ENCODE results near the gene PRR12. TPM values are rescaled to one million over a fixed set of nuclear protein-coding genes. Genes with fewer than 3 reads are reported as not detected.

Gene PRR12, protein sequence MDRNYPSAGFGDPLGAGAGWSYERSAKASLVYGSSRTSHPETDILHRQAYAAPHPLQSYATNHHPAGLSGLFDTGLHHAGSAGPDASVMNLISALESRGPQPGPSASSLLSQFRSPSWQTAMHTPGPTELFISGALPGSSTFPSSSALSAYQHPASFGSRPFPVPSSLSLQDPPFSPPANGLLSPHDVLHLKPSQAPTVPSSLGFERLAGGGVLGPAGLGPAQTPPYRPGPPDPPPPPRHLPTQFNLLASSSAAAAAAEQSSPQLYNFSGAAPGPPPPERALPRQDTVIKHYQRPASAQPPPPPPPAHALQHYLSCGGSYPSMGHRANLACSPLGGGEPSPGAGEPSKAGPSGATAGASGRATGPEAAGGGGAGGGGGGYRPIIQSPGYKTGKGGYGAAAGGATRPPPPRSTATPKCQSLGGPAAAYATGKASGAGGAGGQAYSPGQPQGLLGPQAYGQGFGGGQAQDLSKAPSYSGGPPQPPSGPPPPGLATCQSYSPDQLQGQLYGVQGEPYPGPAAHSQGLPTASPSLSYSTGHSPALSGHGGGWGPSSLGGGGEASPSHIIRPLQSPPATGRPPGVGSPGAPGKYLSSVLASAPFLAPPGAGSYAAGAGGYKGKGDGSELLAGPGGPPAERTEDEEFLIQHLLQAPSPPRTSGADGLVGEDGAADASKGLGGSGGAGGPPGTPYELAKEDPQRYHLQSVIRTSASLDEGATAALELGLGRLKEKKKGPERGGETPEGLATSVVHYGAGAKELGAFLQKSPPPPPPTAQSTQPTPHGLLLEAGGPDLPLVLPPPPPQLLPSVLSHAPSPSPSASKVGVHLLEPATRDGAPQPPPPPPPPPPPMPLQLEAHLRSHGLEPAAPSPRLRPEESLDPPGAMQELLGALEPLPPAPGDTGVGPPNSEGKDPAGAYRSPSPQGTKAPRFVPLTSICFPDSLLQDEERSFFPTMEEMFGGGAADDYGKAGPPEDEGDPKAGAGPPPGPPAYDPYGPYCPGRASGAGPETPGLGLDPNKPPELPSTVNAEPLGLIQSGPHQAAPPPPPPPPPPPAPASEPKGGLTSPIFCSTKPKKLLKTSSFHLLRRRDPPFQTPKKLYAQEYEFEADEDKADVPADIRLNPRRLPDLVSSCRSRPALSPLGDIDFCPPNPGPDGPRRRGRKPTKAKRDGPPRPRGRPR (N-terminal part only)
- 10 to 100 TPM in 2 of 4 donors, 1 to 10 TPM in 2; 2.6 to 63.1 (median 8.6) TPM for total RNA-seq

DNA sequence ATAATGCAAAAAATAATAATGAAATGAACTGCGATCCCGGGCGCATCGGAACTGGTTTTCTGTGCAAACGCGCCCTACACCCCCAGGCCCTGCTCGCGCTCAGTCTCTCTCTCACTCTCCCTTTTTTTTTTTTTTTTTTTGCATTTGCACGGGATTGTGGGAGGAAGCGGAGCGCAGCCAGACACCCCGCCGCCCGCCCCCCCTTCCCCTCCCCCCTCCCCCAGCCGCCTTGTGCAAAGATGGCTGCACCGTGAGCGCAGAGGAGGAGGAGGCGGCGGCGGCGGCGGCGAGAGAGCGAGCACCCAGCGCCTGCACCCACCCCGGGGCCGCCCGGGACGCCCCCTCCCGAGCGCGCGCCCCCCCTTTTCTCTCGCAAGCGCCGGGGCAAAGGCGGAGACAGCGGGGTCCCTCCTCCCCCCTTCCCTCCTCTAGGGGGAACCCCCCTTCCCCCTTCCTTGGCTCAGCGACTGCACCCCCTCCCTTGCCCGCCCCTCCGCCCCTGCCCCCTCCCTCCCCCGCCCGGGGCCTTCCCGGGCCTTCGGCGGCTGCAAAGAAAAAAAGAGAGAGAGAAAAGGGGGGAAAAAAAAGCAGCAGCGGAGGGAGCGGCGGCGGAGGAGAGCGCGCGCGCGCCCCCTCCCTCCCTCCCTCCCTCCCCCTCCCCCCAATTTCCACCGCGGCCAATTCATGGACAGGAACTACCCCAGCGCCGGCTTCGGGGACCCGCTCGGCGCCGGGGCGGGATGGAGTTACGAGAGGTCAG is at the start of gene PRR12:
Gene PRR12 (plus strand): TSS at position 212 of the 760 bp plus-strand sequence. CDS start 473 bp downstream, at position 685.
- TF ChIP-seq POLR2A (IDR thresholded peaks at IDR 0.05), result peak in 1 of 2 donors; percentile 26
- TF ChIP-seq, protein P1, sequence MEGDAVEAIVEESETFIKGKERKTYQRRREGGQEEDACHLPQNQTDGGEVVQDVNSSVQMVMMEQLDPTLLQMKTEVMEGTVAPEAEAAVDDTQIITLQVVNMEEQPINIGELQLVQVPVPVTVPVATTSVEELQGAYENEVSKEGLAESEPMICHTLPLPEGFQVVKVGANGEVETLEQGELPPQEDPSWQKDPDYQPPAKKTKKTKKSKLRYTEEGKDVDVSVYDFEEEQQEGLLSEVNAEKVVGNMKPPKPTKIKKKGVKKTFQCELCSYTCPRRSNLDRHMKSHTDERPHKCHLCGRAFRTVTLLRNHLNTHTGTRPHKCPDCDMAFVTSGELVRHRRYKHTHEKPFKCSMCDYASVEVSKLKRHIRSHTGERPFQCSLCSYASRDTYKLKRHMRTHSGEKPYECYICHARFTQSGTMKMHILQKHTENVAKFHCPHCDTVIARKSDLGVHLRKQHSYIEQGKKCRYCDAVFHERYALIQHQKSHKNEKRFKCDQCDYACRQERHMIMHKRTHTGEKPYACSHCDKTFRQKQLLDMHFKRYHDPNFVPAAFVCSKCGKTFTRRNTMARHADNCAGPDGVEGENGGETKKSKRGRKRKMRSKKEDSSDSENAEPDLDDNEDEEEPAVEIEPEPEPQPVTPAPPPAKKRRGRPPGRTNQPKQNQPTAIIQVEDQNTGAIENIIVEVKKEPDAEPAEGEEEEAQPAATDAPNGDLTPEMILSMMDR (IDR thresholded peaks at IDR 0.05), result no peak

DNA sequence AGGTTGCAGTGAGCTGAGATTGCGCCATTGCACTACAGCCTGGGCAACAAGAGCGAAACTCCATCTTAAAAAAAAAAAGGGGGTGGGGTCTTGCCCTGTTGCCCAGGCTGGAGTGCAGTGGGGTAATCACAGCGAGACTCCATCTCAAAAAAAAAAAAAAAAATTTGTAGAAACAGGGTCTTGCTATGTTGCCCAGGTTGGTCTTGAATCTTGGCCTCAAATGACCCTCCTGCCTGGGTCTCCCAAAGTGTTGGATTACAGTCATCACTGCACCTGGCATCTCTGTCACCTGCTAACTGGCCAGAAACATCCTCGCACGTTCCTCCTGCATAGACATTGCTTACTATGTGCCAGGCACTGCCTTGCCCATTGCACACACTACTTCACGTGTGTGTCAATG is 49.1 kb upstream of the PRR12 start:
- no peak for TF ChIP-seq POLR2A (IDR thresholded peaks at IDR 0.05)
- Histone ChIP-seq H3K27ac (no peak overlapping the region), H3K4me3 (no peak overlapping the region), H3K4me1 (no peaks in the 10 kb centered on the region), H3K36me3 (no peaks in the 10 kb centered on the region), H3K9me3 (no peaks in the 10 kb centered on the region), H3K27me3 (no peaks in the 10 kb centered on the region)
- intact Hi-C loops (cut with DNase I; ENCODE audit: low total_unique reads), result no loop called here
- no peak for DNase-seq

More for the DNA sequence above, at the start of gene PRR12:
- H3K27ac ChIP-seq, result peak within 1 kb of the TSS; percentile 91 to 94
- peak; percentile 72 to 75 for DNase-seq
- peak within 1 kb of the TSS; percentile 71 to 94 for H3K4me3 ChIP-seq
- no peaks in the 10 kb centered on the region for H3K9me3 ChIP-seq
- intact Hi-C loops (cut with DNase I; ENCODE audit: low total_unique reads), result no loop called here
- no peaks in the 10 kb centered on the region for H3K36me3 ChIP-seq
- H3K4me1 ChIP-seq, result peaks cover 0 to 9% of the 10 kb centered on the region in 2 donors
- H3K27me3 ChIP-seq, result no peaks in the 10 kb centered on the region

DNA sequence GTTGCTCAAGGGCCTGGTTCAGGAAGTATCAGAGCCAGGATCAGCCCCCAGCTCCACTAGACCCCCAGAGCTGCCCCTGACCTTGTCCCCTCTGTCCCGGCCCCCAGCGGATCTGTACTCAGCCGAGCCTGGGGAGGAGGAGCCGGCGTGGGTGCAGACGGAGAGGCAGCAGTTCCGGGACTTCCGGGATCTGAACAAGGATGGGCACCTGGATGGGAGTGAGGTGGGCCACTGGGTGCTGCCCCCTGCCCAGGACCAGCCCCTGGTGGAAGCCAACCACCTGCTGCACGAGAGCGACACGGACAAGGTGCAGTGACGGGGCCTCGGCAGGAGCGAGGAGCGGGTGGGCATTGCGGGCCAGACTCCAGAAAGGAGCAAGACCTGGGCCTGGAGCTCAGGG is 48.5 kb upstream of the PRR12 start:
- Histone ChIP-seq H3K4me1 (no peaks in the 10 kb centered on the region), H3K27me3 (no peaks in the 10 kb centered on the region), H3K36me3 (no peaks in the 10 kb centered on the region), H3K9me3 (no peaks in the 10 kb centered on the region), H3K4me3 (no peak overlapping the region), H3K27ac (no peak overlapping the region)
- intact Hi-C loops (cut with DNase I; ENCODE audit: low total_unique reads), result no loop called here
- no peak for TF ChIP-seq POLR2A (IDR thresholded peaks at IDR 0.05)
- TF ChIP-seq, protein P1 (IDR thresholded peaks at IDR 0.05), result no peak
- no peak for DNase-seq

DNA sequence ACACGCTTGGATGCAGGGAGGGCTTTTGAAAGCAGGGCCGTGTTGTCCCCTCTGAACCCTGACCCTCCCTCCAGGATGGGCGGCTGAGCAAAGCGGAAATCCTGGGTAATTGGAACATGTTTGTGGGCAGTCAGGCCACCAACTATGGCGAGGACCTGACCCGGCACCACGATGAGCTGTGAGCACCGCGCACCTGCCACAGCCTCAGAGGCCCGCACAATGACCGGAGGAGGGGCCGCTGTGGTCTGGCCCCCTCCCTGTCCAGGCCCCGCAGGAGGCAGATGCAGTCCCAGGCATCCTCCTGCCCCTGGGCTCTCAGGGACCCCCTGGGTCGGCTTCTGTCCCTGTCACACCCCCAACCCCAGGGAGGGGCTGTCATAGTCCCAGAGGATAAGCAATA is 48.0 kb upstream of the PRR12 start:
- TF ChIP-seq POLR2A (IDR thresholded peaks at IDR 0.05), result no peak
- TF ChIP-seq, protein P1 (IDR thresholded peaks at IDR 0.05), result no peak
- H3K36me3 ChIP-seq, result no peaks in the 10 kb centered on the region
- H3K9me3 ChIP-seq, result no peaks in the 10 kb centered on the region
- intact Hi-C loops (cut with DNase I; ENCODE audit: low total_unique reads), result no loop called here
- H3K27ac ChIP-seq, result no peak overlapping the region
- no peaks in the 10 kb centered on the region for H3K4me1 ChIP-seq
- H3K4me3 ChIP-seq, result no peak overlapping the region
- no peak for DNase-seq
- H3K27me3 ChIP-seq, result no peaks in the 10 kb centered on the region

DNA sequence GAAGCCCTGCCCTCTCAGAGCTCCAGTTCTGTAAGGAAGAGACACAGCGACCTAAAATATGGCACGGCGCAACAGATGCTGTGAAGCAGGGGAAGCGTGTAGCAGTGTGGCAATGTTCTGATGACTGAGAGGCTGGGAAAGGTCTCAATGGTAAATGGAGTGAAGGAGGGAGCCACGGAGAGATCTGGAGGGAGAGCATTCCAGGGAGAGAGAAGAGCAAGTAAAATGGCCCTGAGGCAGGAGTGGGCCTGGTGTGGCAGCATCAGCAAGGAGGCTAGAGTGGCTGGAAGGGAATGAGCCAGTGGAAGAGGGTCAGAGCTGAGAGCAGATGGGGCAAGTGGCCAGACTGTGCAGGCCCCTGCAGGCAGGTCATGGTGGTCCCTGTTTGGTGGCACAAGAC is 46.8 kb upstream of the PRR12 start:
- no peak for DNase-seq
- intact Hi-C loops (cut with DNase I; ENCODE audit: low total_unique reads), result no loop called here
- no peak for TF ChIP-seq POLR2A (IDR thresholded peaks at IDR 0.05)
- TF ChIP-seq, protein P1 (IDR thresholded peaks at IDR 0.05), result no peak

More for the DNA sequence above, 46.8 kb upstream of the PRR12 start:
- Histone ChIP-seq H3K27me3 (no peaks in the 10 kb centered on the region), H3K4me1 (no peaks in the 10 kb centered on the region), H3K36me3 (no peaks in the 10 kb centered on the region), H3K27ac (no peak overlapping the region), H3K9me3 (no peaks in the 10 kb centered on the region), H3K4me3 (no peak overlapping the region)
